ELF-1 (cell line): ENCODE data around the gene MAP3K2.
"Not testable (repeated sequence)": the region's sequence is repeated elsewhere in the genome, so short reads cannot be mapped to it uniquely, and the experiment has no call there.

Experiments
- DNase-seq: peaks from one replicate; pipeline ENCODE4 v3.0.0-alpha.2; 2016; ENCODE audit warnings: low read depth, low spot score

MAP3K2 gene

GRCh38 chr2:127421116-127421800, 33.5 kb upstream of the MAP3K2 start:
- no peak for DNase-seq

DNA sequence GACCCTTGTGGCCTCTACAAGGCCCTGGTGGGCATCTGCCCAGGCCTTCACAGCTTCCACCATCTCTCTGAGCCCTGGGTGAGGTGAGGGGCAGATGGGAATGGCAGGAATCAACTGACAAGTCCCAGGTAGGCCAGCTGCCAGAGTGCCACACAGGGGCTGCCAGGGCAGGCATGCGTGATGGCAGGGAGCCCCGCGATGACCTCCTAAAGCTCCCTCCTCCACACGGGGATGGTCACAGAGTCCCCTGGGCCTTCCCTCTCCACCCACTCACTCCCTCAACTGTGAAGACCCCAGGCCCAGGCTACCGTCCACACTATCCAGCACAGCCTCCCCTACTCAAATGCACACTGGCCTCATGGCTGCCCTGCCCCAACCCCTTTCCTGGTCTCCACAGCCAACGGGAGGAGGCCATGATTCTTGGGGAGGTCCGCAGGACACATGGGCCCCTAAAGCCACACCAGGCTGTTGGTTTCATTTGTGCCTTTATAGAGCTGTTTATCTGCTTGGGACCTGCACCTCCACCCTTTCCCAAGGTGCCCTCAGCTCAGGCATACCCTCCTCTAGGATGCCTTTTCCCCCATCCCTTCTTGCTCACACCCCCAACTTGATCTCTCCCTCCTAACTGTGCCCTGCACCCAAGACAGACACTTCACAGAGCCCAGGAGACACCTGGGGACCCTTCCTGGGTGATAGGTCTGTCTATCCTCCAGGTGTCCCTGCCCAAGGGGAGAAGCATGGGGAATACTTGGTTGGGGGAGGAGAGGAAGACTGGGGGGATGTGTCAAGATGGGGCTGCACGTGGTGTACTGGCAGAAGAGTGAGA, 32.5 kb upstream of the MAP3K2 start:
- no peak for DNase-seq

GRCh38 chr2:127419448-127420038, 31.8 kb upstream of the MAP3K2 start:
- DNase-seq: no peak

- no peak for DNase-seq
Observed at GRCh38 chr2:127419112-127419430, 31.3 kb upstream of the MAP3K2 start.

GRCh38 chr2:127418300-127419111, 30.7 kb upstream of the MAP3K2 start, which contains the start of gene PROC:
Gene PROC (plus strand): TSS chr2:127418427. CDS start chr2:127419943, 1,516 bp downstream.
- DNase-seq: no peak

GRCh38 chr2:127417406-127417805, 29.6 kb upstream of the MAP3K2 start:
- DNase-seq: no peak

- no peak for DNase-seq
Observed at GRCh38 chr2:127416506-127417001, 28.8 kb upstream of the MAP3K2 start.

- DNase-seq: peak; percentile 93
Observed at GRCh38 chr2:127415593-127416505, 28.1 kb upstream of the MAP3K2 start.

- no peak for DNase-seq
Observed at GRCh38 chr2:127414638-127415592, 27.1 kb upstream of the MAP3K2 start.

- no peak for DNase-seq
Observed at GRCh38 chr2:127413782-127414637, 26.2 kb upstream of the MAP3K2 start.

- DNase-seq: no peak
Observed at GRCh38 chr2:127413200-127413599, 25.4 kb upstream of the MAP3K2 start.

DNA sequence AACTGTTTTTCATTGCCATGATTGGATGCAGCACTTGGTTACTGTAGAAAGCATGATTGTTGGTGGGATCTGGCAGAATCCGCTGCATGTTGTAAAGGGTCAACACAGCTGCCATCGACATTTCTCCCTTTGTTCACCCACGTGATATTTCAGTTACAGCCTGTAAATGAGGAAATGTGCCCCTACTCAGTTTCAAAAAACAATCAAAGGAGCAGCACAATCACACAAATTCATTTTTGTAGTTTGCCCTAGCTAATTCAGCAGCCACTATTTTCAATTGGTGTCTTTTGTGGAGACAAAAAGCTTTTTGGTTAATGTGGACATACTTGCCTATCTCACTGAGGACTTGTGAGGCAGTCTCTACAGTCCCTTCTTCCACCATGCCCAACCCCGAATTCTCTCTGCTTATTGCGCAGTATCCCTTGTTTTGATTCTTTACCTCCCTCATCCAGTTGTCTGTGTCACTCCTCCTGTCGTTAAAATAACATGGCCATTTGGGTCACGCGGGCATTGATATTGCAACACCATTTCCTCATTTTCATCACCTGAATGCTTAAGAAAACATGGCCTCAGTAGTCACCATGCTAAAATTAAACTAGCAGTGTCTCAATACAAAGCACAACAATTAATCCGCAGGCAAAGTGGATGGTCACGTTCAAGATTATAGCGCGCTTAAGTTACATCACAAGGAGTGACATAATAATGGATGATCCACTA, 24.0 kb upstream of the MAP3K2 start:
- DNase-seq: no peak

DNA sequence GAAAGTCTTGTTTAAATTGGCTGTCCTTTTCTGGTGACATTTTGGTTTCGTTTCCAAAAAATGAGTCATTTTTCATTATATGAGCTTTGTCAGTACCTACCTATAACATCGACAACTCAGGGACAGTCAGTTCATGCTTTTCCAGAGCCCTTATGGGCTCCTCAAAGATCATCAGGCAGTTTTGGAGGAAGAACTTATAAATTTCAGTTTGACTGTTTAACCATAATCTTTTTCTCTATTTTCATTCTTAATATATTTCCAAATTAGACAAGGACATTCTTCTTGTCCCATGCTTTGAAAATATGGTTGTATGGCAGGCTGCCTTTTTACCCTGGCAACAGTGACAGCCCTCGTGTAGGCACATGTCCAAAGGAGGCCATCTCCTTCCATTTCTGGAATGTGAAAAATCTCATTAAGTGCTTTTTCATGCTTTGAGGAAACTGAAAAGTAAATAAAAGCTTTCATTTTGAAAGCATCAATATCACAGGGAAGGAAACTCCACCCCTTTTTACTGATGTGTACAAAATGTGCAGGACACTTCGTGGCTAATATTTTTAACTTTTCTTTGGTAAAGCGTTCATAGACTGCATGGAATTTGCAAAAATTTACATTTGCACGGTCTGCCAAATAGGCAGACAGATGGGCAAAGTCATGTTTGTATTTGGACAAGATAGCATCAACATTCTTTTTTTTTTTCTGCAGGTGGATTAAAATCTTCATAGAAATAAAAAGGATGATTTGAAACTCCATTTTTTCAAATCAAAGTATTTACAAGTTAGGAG, 23.3 kb upstream of the MAP3K2 start:
- DNase-seq: no peak

GRCh38 chr2:127409716-127410115, 21.9 kb upstream of the MAP3K2 start:
- not testable (repeated sequence) for DNase-seq

DNA sequence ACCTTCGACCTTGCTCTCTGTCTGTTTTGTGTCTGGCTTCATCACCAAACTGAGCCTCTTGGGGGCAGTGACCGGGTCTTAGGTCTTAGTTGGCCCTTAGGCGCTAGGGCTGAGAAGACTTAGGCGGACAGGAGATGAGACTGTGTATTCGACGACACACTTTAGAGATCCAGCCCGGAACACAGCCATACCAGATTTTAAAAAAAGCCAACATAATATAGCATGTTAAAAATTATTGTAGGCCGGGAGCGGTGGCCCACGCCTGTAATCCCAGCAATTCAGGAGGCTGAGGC, 21.0 kb upstream of the MAP3K2 start:
- DNase-seq: no peak

GRCh38 chr2:127408004-127408806, 20.4 kb upstream of the MAP3K2 start:
- peak; percentile 90 for DNase-seq

GRCh38 chr2:127407661-127408003, 19.9 kb upstream of the MAP3K2 start:
- DNase-seq: no peak
